Measurements from ENCODE around the gene COA3.

The COA3 gene

DNA sequence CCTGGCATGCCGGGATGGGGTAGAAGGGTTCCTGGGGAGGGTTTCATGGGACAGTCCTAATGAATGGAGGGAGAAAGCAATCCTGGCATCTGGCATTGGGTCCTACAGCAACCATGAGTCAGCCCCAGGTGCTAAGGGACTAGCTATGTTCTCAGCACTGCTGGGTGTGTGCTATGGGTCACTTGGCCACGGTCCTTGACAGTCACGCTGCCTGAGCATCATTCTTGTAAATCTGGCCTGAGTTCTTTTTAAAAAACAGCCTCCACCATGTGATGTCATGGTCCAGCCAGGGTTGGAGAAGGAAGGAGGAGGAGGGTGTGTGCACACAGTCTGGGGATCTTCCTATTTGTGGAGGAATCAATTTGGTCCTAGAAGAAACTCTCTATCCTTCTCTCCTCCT is 43.7 kb downstream of the COA3 start:
- no peak for DNase-seq (ENCODE audit: low read depth in 2 of 2)

GRCh38 chr17:42751628-42752027 is 46.9 kb downstream of the COA3 start:
- no peak for DNase-seq (ENCODE audit: low read depth in 2 of 2)

- DNase-seq (ENCODE audit: low read depth in 2 of 2) = no peak
These were observed 47.7 kb downstream of the COA3 start for GRCh38 chr17:42750739-42751344.

DNA sequence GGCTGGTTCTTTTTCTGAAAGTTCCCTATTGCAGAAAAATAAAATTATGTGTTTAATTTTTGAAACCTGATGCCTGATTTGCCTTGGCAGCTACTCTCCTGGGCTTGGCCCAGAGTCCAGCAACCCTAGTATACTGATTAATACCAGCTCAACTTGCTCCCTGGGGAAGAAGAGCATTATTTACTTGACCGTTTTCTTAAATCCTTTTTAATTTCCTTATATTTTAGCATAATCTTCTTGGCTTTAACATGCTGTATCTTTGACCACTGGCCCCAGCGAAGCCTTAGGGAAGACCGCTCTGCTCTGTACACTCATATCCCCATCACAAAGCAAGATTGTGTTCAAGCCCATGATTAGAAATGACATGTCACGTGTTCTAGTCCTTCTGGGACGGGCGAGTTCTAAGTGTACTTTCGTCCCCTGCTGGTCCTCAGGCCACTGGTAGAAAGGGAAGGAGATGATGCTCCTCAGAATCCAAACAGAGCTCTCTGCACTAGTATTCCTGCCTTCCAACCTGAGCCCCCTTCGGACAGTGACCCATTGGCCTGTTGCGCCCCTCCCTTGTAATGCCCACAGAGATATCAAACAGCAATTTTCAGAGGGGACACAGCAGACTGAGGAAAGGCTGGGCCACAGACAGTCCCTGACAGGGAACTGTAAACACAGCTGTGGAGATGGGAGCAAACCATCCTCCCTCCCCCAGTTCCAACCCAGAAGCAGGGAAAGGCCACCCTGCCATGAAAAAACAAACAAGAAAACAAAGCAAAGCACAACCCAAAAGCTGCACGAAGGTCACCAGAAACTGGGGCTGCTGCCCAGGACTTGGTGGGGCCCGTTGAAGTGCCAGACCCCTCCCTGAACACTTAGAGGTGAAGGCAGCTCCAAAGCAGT is 49.4 kb downstream of the COA3 start:
- DNase-seq (ENCODE audit: low read depth in 2 of 2) = no peak

DNA sequence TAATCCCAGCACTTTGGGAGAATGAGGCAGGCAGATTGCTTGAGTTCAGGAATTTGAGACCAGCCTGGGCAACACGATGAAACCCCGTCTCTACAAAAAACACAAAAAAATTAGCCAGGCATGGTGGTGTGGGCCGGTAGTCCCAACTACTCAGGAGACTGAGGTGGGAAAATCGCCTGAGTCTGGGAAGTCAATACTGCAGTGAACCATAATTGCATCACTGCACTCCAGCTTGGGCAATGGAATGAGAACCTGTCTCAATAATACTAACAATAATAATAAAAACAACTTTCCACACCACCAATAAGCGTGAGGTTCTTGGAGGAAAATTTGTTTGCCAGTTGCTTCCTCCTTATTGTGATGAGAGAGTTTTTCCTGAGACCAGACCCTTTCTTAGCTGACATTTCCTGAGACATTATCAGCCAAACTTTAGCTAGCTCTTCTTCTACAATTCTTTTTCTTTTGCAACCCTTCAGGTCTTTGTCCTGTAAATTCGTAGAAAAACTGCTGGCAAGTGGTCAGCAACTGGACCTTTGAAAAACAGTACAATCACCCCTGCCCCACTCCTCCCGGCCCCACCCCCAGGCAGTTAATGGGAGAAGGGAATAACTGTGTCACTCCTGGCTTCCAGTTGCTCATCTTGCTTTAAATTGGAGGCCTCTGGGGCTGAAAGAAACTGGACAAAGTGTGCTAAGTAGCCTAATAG is 50.1 kb downstream of the COA3 start:
- no peak for DNase-seq (ENCODE audit: low read depth in 2 of 2)
